HEK293 (cell line): ENCODE measurements around the gene CNTN4.

Source experiments
- CTCF ChIA-PET: fragments of 350-600 bp; formaldehyde crosslinking; extraction: SDS; loops from one replicate; lab custom pipeline; 2021; ENCODE audit warnings: antibody characterized with exemption; lab: Yijun Ruan, JAX
- POLR2A ChIA-PET: fragments of 300-600 bp; formaldehyde crosslinking; extraction: SDS; loops from one replicate; lab custom pipeline; 2020; ENCODE audit warnings: antibody characterized with exemption, inconsistent platforms; lab: Yijun Ruan, JAX
- H3K27ac ChIP-seq: fragments of 200-500 bp; sonication (Bioruptor generic); 2 replicates; pipeline ENCODE4 v1.5.1; 2014; ENCODE audit warnings: low read depth, low read length, control low read depth, inconsistent platforms; ENCODE audit errors: extremely low read depth
- H3K36me3 ChIP-seq, 2 experiments: fragments of 200-500 bp in 1 of 2; sonication (Bioruptor generic) in 1 of 2; 1 replicate in 1 of 2; 2 replicates in 1 of 2; pipeline ENCODE4 v1.5.1; 2014 to 2017; ENCODE audit warnings: inconsistent platforms in 2 of 2, low read length in 2 of 2; ENCODE audit not compliant: control insufficient read depth in 2 of 2, insufficient read depth in 1 of 2
- H3K4me1 ChIP-seq: fragments of 200-500 bp; sonication (Bioruptor generic); 2 replicates; pipeline ENCODE4 v1.5.1; 2014; ENCODE audit warnings: mild to moderate bottlenecking, low read length, inconsistent platforms; ENCODE audit not compliant: control insufficient read depth, insufficient read depth
- H3K4me3 ChIP-seq: 2 replicates; pipeline ENCODE4 v1.5.1; 2011; ENCODE audit warnings: low read depth, mild to moderate bottlenecking, control low read depth, low read length, moderate library complexity
- H3K9me3 ChIP-seq: fragments of 200-500 bp; sonication (Bioruptor generic); 2 replicates; pipeline ENCODE4 v1.5.1; 2014; ENCODE audit warnings: low read depth, low read length, inconsistent platforms; ENCODE audit not compliant: control insufficient read depth, insufficient read depth
- KLF7 ChIP-seq: fragments of 450-650 bp; formaldehyde crosslinking; IDR thresholded peaks from 2 replicates; pipeline ENCODE4 v1.5.1; 2016; ENCODE audit warnings: missing biosample characterization, missing genetic modification characterization, borderline replicate concordance
- OVOL3 ChIP-seq: fragments of 450-650 bp; formaldehyde crosslinking; IDR thresholded peaks from 2 replicates; pipeline ENCODE4 v1.5.1; 2016; ENCODE audit warnings: missing biosample characterization, missing genetic modification characterization
- ZFHX2 ChIP-seq: fragments of 450-650 bp; formaldehyde crosslinking; conservative IDR thresholded peaks from 2 replicates; pipeline ENCODE4 v1.5.1; 2016; ENCODE audit warnings: missing biosample characterization, missing genetic modification characterization
- ZFP37 ChIP-seq: fragments of 450-650 bp; formaldehyde crosslinking; IDR thresholded peaks from 2 replicates; pipeline ENCODE4 v1.5.1; 2016; ENCODE audit warnings: missing biosample characterization, missing genetic modification characterization
- ZNF148 ChIP-seq: fragments of 450-650 bp; formaldehyde crosslinking; IDR thresholded peaks from 2 replicates; pipeline ENCODE4 v1.5.0; 2017; ENCODE audit warnings: missing biosample characterization, missing genetic modification characterization, borderline replicate concordance
- ZNF16 ChIP-seq: fragments of 450-650 bp; formaldehyde crosslinking; IDR thresholded peaks from 2 replicates; pipeline ENCODE4 v1.5.1; 2016; ENCODE audit warnings: low read depth, missing biosample characterization, missing genetic modification characterization
- ZNF184 ChIP-seq: fragments of 450-650 bp; IDR thresholded peaks from 2 replicates; pipeline ENCODE4 v1.5.1; 2018; ENCODE audit warnings: missing biosample characterization, mild to moderate bottlenecking, missing genetic modification characterization
- ZNF214 ChIP-seq: fragments of 450-650 bp; formaldehyde crosslinking; IDR thresholded peaks from 2 replicates; pipeline ENCODE4 v1.5.1; 2017; ENCODE audit warnings: missing biosample characterization, mild to moderate bottlenecking, missing genetic modification characterization, borderline replicate concordance
- ZNF24 ChIP-seq: fragments of 450-650 bp; formaldehyde crosslinking; IDR thresholded peaks from 2 replicates; pipeline ENCODE4 v1.5.1; 2016; ENCODE audit warnings: missing biosample characterization, missing genetic modification characterization
- ZNF416 ChIP-seq: fragments of 450-650 bp; formaldehyde crosslinking; IDR thresholded peaks from 2 replicates; pipeline ENCODE4 v1.5.1; 2016; ENCODE audit warnings: missing biosample characterization, missing genetic modification characterization
- ZNF449 ChIP-seq: fragments of 450-650 bp; formaldehyde crosslinking; IDR thresholded peaks from 2 replicates; pipeline ENCODE4 v1.5.1; 2017; ENCODE audit warnings: missing biosample characterization, mild to moderate bottlenecking, missing genetic modification characterization, moderate library complexity
- ZNF529 ChIP-seq: fragments of 450-650 bp; formaldehyde crosslinking; IDR thresholded peaks from 2 replicates; pipeline ENCODE4 v1.5.1; 2017; ENCODE audit warnings: missing genetic modification characterization, missing biosample characterization; ENCODE audit not compliant: insufficient replicate concordance
- ZNF544 ChIP-seq: fragments of 450-650 bp; formaldehyde crosslinking; IDR thresholded peaks from 2 replicates; pipeline ENCODE4 v1.5.0; 2017; ENCODE audit warnings: missing biosample characterization, missing genetic modification characterization
- ZNF600 ChIP-seq: fragments of 450-650 bp; formaldehyde crosslinking; IDR thresholded peaks from 2 replicates; pipeline ENCODE4 v1.5.1; 2016; ENCODE audit warnings: missing biosample characterization, missing genetic modification characterization
- ZNF629 ChIP-seq: fragments of 450-650 bp; formaldehyde crosslinking; IDR thresholded peaks from 2 replicates; pipeline ENCODE4 v1.5.1; 2017; ENCODE audit warnings: missing biosample characterization, missing genetic modification characterization
- ZNF837 ChIP-seq: fragments of 450-650 bp; formaldehyde crosslinking; IDR thresholded peaks from 2 replicates; pipeline ENCODE4 v1.5.1; 2016; ENCODE audit warnings: missing biosample characterization, missing genetic modification characterization
- ZSCAN18 ChIP-seq: fragments of 450-650 bp; formaldehyde crosslinking; IDR thresholded peaks from 2 replicates; pipeline ENCODE4 v1.5.1; 2016; ENCODE audit warnings: missing biosample characterization, missing genetic modification characterization

Gene CNTN4

GRCh38 chr3:2623436-2623835 lies 524.8 kb downstream of the CNTN4 start:
- H3K4me1 ChIP-seq, result no peaks in the 10 kb centered on the region
- H3K9me3 ChIP-seq, result no peaks in the 10 kb centered on the region
- no peaks in the 10 kb centered on the region for H3K36me3 ChIP-seq
- TF ChIP-seq ZNF16 (tag by site-specific recombination) (no peak), ZSCAN18 (tag by site-specific recombination) (no peak), ZNF24 (tag by site-specific recombination) (no peak), ZNF416 (no peak), ZNF449 (tag by site-specific recombination) (no peak), ZNF529 (tag by site-specific recombination) (no peak), ZNF629 (tag by site-specific recombination) (no peak), ZNF600 (tag by site-specific recombination) (no peak)
- CTCF ChIA-PET, result no interaction called here
- POLR2A ChIA-PET, result no interaction called here
- no peak overlapping the region for H3K27ac ChIP-seq
- H3K4me3 ChIP-seq, result no peak overlapping the region

- H3K9me3 ChIP-seq, result no peaks in the 10 kb centered on the region
- TF ChIP-seq OVOL3 (no peak), ZFHX2 (no peak), ZNF148 (tag by site-specific recombination) (no peak), ZNF837 (tag by site-specific recombination) (no peak), KLF7 (no peak), ZNF184 (tag by site-specific recombination) (no peak), ZNF529 (tag by site-specific recombination) (no peak), ZNF416 (no peak), ZNF214 (tag by site-specific recombination) (no peak), ZFP37 (tag by site-specific recombination) (no peak)
- TF ChIP-seq, all 188 proteins: peak for 0
- no peak overlapping the region for H3K27ac ChIP-seq
- POLR2A ChIA-PET, result no interaction called here
- CTCF ChIA-PET, result no interaction called here
- H3K4me1 ChIP-seq, result no peaks in the 10 kb centered on the region
- no peak overlapping the region for H3K4me3 ChIP-seq
- H3K36me3 ChIP-seq, result no peaks in the 10 kb centered on the region
Measured at GRCh38 chr3:2628117-2628516, 529.5 kb downstream of the CNTN4 start.

- Histone ChIP-seq H3K36me3 (no peaks in the 10 kb centered on the region), H3K4me3 (no peak overlapping the region)
Measured at GRCh38 chr3:2635511-2635910, 536.8 kb downstream of the CNTN4 start.

More at GRCh38 chr3:2635511-2635910, 536.8 kb downstream of the CNTN4 start:
- no peaks in the 10 kb centered on the region for H3K9me3 ChIP-seq
- CTCF ChIA-PET, result interaction anchor here (0.5 kb wide), 1 partner anchor 11 kb away, joined by 4 read pairs; no protein-coding TSS in a partner anchor
- POLR2A ChIA-PET, result no interaction called here
- no peaks in the 10 kb centered on the region for H3K4me1 ChIP-seq
- no peak overlapping the region for H3K27ac ChIP-seq
- TF ChIP-seq ZNF544 (tag by site-specific recombination), result no peak
